Suppressor macrophage treated with lipopolysaccharide for 4 hours (primary cell): ENCODE results near the gene SULT4A1.

Source experiments
- DNase-seq: peaks from one replicate; pipeline ENCODE4 v3.0.0-alpha.2; 2020

The SULT4A1 gene

DNA sequence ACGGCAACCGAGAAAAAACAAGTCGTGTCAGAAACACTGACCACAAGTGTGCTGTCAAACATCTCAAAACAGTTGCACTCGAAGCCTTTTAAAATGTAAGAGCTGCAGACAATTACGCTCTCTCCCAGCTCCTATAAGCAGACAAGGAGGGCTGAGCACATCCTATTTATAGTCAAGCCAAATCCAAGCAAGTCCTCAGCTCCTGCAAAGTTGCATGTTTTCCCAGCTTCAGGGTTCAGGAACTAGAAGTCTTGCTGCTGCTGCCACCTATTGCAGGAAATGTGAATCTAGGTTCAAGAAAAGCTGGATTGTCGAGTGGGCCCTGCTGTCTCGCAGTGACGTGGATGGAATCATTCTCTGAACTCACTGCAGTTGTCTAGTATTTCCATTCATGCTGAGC lies 65.7 kb downstream of the SULT4A1 start:
- no peak for DNase-seq

GRCh38 chr22:43795320-43795719 lies 67.0 kb downstream of the SULT4A1 start:
- DNase-seq: no peak

GRCh38 chr22:43792905-43793304 lies 69.4 kb downstream of the SULT4A1 start:
- no peak for DNase-seq

- no peak for DNase-seq
Measured at GRCh38 chr22:43789452-43789851, 72.9 kb downstream of the SULT4A1 start.

GRCh38 chr22:43783777-43784176 lies 78.5 kb downstream of the SULT4A1 start:
- no peak for DNase-seq

GRCh38 chr22:43782448-43782847 lies 79.9 kb downstream of the SULT4A1 start:
- DNase-seq: no peak

DNA sequence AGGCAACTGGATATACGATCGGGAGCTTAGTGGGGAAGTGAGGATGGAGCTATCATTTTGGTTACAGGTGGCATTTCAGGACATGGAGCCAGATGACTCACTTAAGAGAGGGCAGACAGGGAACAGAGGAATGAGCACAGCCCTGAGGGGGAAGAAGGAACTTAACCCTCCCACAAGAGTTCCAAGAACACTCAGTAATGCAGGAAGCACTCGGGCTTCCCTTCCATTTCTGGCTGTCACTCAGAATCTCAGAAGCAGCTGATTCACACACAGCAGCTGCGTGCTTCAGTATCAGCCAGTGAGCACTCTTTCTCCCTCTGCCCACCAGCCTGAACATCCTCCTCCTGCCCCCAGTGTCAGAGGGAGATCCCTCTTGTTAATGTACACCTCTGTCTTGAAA lies 85.0 kb downstream of the SULT4A1 start:
- DNase-seq: peak; percentile 40

DNA sequence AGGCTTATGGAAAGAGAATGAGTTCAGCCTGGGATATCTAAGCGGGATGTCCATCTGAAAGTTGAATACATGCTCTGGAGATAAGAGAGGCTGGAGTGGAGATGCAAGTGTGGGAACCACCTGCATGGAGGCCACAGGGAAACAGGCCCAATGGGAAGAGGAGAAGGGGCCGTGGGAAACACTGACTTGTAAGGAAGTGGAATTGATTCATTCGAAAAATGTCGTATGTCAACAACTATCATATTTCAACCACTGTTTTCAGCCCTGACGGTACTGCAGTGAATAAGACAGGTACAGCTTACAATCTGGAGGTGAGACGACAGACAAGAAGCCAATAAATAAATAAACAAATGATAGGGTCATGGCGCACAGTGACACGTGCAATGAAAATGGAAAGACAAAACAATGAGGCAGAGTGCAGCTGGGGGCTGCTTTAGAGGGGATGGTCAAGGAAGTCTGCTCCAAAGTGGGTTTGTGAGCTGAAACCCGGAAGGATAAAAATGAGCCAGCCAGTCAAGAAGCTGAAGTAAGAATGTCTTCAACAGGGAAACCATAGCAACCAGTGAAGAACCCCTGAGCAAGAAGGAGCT lies 86.1 kb downstream of the SULT4A1 start:
- no peak for DNase-seq
